Left renal pelvis (tissue), 4 donors: ENCODE results near the gene KRTDAP. TPM values are rescaled to one million over a fixed set of nuclear protein-coding genes. Genes with fewer than 3 reads are reported as not detected.

Source experiments
- DNase-seq, 4 donors: peaks; one replicate each; pipeline ENCODE4 v3.0.0-alpha.2; 2013; ENCODE audit warnings: low read depth in 4 of 4, low spot score in 3 of 4
- polyA plus RNA-seq, 4 donors: library from polyadenylated mRNA; unstranded; fragments of 120-200 nt; gene quantifications; one replicate each; pipeline ENCODE4 v1.2.1, GENCODE V29; 2013; ENCODE audit not compliant: insufficient read length in 4 of 4

Gene KRTDAP
- polyA plus RNA-seq, 4 donors: 0.36 to 1.9 (median 0.59) TPM

DNA sequence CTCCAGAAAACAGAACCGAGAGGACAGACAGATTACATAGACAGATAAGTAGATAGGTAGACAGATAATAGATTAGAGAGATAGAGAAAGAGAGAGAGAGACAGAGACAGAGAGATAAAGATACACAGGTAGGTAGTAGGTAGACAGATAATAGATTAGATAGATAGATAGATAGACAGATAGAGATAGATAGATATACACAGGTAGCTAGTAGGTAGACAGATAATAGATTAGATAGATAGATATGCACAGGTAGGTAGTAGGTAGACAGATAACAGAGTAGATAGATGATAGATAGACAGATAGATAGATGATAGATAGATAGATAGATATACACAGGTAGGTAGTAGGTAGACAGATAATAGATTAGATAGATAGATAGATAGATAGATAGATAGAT lies 32.1 kb downstream of the KRTDAP start:
- no peak for DNase-seq

DNA sequence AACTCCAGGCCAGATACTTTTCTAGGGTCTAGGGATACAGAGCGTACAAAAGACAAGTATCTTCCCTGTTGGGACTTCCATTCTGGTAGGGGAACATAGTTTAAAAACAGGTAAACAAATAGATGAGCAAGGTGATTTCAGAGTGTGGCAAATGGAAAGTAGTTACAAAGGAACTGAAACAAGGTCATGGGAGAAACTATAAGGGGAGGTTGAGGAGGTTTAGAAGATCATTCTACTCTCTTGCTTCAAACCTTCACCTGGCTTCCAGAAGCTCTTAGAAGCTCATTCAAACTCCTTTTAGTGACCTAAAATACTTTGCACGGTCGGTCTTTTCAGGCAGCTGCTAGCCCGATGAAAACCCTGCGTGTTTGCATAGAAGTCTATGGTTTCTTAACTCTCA lies 33.1 kb downstream of the KRTDAP start:
- DNase-seq: no peak

DNA sequence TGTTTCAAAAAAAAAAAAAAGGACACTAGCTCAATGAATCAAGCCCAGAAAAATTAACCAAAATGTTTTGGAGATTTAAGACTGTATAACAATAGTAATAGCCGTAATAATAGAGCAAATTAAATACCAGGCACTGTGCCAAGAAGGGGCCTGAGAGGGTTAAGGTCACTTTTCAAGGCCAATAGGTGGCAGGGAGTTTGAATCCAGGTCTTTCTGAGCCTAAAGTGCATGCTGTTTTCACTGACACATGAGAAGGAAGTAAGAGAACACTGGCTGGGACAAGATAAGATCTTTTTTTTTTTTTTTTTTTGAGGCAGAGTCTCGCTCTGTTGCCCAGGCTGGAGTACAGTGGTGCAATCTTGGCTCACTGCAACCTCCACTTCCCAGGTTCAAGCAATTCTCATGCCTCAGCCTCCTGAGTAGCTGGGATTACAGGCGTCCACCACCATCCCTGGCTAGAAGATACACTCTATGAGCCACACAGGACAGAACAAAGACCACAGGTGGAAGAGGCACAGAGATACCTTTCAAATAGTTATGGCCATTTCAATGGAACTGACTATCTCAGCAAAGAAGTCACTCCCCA lies 34.6 kb downstream of the KRTDAP start:
- no peak for DNase-seq

DNA sequence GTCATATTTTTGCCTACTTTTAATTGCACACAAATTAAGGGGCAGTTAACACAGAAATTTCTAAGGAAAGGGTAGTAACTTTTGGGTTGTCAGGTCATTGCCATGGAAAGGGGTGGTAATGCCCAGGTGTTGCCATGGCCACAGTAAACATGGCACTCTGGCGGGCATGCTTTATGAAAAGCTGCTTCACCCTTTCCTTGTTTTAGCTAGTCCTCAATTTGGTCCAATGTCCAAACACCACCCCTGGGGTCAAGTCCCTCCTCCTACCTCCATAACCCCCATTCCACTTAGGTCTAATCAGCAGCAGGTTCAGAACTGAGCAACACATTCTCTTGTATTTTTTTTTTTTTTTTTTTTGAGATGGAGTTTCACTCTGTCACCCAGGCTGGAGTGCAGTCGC lies 35.6 kb downstream of the KRTDAP start:
- no peak for DNase-seq

DNA sequence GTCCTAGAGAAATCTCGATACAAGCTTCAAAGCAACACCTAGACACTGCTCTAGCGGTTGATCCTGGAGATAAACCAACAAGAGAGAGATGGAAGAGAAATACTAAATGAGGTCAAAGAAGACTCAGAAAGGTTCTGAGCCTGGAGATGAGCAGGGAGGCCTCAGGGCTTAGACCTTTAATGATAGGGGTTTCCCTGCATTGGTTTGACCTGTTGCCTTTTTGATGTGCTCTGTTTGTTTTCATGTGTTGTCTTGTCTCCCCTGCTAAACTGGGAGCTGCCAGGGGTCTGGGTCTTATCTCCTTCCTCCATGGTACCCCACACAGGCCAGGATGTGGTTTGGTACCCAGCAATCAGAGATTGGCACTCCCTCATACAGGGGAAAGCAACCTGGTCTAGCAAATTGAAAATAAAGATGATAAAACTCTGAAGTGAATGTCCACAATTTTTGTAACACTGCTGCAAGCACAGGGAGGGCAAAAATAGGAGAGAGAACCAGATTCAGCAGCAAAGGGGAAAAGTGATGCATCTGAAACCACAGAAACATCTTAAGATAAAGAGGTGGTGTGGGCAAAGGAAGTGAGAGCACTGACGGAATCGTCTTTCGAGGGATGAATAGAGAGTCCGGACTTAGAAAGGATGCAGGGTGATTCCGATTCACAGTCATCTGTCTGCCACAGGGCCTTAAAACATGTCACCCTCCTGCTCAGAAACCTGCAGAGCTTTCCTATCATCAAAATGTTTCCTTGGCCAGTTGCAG lies 38.7 kb downstream of the KRTDAP start:
- DNase-seq: no peak

DNA sequence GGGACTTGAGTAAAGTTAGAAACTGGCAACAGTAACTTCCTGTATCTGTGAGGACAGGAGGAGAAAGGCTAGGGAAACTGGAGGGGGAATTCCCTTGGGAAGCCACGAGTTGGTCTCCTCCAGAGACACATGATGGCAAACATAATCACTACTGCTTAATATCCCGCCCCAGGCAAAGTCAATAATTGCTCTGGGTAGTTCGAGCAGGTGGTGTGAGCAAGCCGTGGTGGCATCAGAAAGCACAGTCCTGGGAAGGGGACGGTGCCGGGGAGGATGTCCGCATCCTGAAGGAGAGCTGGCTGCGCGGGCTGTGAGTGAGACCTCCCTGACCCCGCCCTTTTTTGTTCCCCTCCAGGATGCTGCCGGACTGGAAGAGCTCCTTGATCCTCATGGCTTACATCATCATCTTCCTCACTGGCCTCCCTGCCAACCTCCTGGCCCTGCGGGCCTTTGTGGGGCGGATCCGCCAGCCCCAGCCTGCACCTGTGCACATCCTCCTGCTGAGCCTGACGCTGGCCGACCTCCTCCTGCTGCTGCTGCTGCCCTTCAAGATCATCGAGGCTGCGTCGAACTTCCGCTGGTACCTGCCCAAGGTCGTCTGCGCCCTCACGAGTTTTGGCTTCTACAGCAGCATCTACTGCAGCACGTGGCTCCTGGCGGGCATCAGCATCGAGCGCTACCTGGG lies 40.8 kb downstream of the KRTDAP start:
- no peak for DNase-seq

DNA sequence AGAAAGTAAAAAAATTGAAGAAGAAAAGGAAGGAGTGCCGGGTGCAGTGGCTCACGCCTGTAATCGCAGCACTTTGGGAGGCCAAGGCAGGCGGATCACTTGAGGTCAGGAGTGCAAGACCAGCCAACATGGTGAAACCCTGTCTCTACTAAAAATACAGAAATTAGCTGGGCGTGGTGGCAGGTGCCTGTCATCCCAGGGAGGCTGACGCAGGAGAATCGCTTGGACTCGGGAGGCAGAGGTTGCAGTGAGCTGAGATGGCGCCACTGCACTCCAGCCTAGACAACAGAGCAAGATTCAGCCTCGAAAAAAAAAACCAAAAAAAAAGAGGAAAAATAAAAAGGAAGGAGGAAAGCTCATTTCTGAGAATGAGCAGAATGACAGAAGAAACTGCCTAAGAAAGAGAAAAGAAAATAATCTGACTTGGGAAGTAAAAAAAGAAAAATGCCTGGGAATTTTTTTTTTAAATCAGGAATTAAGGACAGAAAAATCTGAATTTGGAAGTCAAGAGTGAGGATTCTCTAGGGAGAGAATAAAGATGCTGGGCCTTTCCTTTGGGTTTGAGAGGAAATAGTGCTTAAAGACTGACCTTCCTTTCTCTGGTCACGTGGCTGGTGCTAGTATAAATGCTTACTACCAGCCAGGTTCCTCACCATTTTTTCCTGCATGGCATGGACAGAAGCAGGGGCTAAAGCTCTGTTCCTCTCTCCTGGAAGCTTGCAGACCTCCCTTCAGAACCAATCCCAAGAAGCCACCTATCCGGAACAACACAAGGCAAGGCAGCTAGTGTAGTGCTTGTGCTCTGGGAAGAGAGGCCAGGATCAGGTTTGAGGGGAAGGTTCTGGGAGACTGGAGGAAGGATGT lies 42.4 kb downstream of the KRTDAP start, which contains the start of gene FFAR2:
Gene FFAR2 (plus strand): TSS at position 652 of the 864 bp plus-strand sequence. CDS start 1,458 bp downstream, outside the sequence.
- DNase-seq: no peak

DNA sequence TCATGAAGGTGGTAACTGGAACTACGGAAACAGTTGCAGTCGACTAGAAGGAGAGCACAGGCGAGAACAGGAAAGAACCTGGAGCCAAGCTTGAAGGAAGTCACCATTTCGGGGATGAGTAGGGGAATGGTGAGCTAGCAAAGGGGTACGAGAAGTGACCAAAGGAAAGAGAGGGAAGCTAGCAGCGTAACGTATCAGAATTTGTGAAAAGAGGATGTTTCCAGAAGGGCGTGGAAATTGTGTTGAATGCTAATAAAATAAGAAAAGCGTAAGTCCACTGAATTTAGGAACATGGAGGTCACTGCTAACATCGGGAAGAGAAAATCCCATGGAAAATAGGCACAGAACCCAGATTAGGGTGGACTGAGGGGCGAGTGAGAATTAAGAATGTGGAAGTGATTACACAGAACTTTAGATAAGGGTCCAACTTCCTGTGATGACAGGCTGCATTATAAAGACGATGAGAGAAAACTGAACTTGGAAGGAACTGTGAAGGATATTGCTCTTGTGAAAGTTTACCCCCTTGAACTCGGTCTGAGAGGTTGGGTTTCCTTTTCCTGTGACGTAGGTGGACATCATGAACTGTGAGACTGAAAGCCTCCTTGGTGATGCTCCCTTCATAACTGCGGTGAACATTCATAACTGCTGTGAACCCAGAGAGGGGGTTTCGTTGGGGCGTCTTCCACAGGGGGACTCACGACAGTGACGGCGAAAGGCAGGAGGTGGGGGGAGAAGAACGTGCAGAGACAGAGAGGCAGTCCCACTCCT lies 44.3 kb downstream of the KRTDAP start:
- no peak for DNase-seq

DNA sequence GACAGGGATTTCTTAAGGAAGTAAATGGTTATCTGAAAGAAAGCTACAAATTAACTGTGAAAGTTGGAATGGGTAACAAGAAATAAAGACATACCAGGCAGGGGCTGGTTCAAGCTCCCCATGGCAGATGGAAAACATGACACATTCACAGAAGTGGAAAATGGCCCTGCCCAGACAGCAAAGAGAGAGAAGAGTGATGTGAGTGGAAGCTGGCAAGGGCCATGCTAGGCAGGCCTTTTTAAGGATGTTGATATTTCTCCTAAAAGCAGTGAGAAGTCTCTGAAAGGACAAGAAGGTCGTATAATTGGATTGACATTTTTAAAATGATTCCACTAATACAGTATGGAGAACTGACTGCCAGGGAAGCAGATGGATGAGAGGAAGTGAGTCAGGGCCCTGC lies 45.5 kb downstream of the KRTDAP start:
- DNase-seq: no peak

DNA sequence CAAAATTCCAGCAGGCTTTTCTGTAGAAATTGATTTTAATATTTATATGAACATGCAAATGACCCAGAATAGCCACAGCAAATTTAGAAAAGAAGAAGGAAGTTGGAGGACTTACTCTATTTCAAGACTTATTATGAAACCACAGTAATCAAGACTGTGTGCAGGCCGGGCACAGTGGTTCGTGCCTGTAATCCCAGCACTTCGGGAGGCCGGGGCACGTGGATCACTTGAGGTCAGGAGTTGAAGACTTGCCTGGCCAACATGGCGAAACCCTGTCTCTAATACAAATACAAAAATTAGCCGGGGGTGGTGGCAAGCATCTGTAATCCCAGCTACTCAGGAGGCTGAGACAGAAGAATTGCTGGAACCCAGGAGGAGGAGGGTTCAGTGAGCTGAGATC lies 48.2 kb downstream of the KRTDAP start:
- DNase-seq: no peak

DNA sequence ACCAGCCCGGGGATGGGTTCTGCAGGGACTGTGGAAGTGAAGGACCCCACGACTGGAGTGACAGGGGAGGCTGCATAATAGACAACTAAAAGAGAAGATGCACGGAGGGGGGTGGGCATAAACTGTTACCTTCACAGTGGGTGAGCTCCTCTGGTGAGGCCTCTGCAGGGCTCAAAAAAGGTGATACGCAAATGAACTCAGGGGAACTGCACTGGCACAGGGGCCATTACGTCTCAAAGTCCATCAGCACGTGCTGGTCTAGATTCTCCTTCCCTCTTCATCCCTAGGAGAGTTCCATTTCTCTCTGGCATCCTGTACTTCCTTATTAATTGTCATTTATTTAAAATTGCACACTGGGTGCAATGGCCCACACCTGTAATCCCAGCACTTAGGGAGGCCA lies 50.3 kb downstream of the KRTDAP start:
- no peak for DNase-seq

DNA sequence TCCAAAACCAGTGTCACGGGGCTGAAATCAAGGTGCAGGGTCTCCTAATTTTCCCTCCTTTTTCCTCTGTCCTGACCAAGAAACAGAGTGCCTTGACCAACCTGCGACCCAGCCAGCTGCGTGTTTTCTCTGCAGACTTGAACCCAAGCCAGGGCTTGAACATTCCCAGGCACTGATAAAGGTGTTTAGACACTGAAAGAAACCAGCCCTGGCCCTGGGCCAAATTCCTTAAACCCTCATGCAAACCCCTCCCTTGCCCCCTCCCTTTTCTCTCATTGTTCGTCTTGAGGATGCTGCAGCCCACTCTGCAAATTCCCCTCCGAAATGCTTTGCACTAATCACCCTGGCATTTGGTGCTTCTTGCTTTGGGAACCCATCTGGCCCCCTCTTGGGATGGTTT lies 51.7 kb downstream of the KRTDAP start:
- no peak for DNase-seq

DNA sequence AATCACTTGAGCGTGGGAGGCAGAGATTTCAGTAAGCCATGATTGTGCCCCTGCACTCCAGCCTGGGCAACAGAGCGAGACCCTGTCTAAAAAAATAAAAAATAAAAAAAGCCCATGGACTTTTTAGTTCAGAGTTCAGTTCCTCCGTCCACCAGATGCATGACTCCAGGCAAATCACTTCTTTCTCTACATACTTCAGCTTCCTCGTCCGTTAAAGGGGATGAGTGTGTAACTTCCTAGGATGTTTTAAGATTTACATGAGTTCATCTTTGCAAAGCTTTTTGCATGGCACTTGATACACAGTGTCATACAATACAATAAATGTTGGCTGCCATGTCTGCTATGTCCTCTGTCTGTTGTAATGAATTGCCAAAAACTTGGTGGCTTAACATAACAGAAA lies 52.2 kb downstream of the KRTDAP start:
- DNase-seq: no peak

DNA sequence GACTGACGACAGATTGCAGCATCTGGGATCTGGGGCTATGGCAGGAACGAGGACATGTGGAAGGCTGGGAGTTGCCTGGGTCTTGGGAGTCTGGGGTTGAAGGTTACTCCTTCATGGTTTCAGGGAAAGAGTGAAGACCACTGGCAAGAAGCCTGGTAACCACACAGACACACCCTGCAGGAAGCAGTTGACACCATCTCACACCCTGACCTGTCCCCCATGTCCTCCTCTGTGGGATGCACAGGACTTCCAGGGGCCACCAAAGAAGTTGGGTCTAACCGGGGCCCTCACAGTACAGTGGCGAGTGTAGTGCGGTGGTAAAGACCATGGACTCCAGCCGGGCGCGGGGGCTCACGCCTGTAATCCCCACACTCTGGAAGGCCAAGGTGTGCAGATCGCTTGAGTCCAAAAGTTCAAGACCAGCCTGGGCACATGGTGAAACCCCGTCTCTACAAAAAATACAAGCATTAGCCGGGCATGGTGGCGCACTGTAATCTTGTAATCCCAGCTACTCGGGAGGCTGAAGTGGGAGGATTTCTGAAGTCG lies 52.8 kb downstream of the KRTDAP start:
- DNase-seq: no peak

Other genes starting within 250 kb of the KRTDAP start
- gene LSR, start 241.5 kb downstream of the KRTDAP start, polyA plus RNA-seq: 10 to 100 TPM in 3 of 4 donors, 1 to 10 TPM in 1; 7.9 to 66.3 (median 47.9) TPM
- 100 to 1,000 TPM; 152 to 195 (median 169) TPM for gene USF2, start 221.5 kb downstream of the KRTDAP start, polyA plus RNA-seq
- under 1 TPM; 0.23 to 0.90 (median 0.42) TPM for gene HAMP, start 207.9 kb downstream of the KRTDAP start, polyA plus RNA-seq
- 10 to 100 TPM in 1 of 4 donors, 1 to 10 TPM in 3; 3.0 to 11.2 (median 6.2) TPM for gene MAG, start 198.3 kb downstream of the KRTDAP start, polyA plus RNA-seq
- 10 to 100 TPM in 3 of 4 donors, 1 to 10 TPM in 1; 7.5 to 43.9 (median 29.6) TPM for gene CD22, start 161.3 kb downstream of the KRTDAP start, polyA plus RNA-seq
- under 1 TPM; 0.29 to 0.61 (median 0.41) TPM for gene FFAR1, start 142.6 kb downstream of the KRTDAP start, polyA plus RNA-seq
- under 1 TPM in 3 of 4 donors, not detected in 1; 0.16 to 0.71 (median 0.17) TPM for gene FFAR3, start 132.0 kb downstream of the KRTDAP start, polyA plus RNA-seq
- under 1 TPM in 1 of 4 donors, not detected in 3; 0.33 TPM for gene GPR42, start 119.4 kb downstream of the KRTDAP start, polyA plus RNA-seq
- gene FFAR2, start 42.2 kb downstream of the KRTDAP start, polyA plus RNA-seq: 1 to 10 TPM in 1 of 4 donors, under 1 TPM in 3; 0.19 to 1.4 (median 0.47) TPM
- 100 to 1,000 TPM in 1 of 4 donors, 10 to 100 TPM in 3; 59.7 to 123 (median 83.8) TPM for gene DMKN, start 23.2 kb upstream of the KRTDAP start, polyA plus RNA-seq
- under 1 TPM in 1 of 4 donors, not detected in 3; 0.11 TPM for gene SBSN, start 37.8 kb upstream of the KRTDAP start, polyA plus RNA-seq
- gene GAPDHS, start 43.0 kb upstream of the KRTDAP start, polyA plus RNA-seq: not detected
- 100 to 1,000 TPM in 1 of 4 donors, 10 to 100 TPM in 3; 58.7 to 102 (median 86.6) TPM for gene TMEM147, start 55.2 kb upstream of the KRTDAP start, polyA plus RNA-seq
- under 1 TPM in 1 of 4 donors, not detected in 3; 0.14 TPM for gene ATP4A, start 73.2 kb upstream of the KRTDAP start, polyA plus RNA-seq
- not detected for gene PMIS2, start 95.7 kb upstream of the KRTDAP start, polyA plus RNA-seq
- gene HAUS5, start 122.3 kb upstream of the KRTDAP start, polyA plus RNA-seq: 10 to 100 TPM; 23.2 to 39.6 (median 25.3) TPM
- gene RBM42, start 138.6 kb upstream of the KRTDAP start, polyA plus RNA-seq: 10 to 100 TPM; 49.1 to 81.9 (median 57.7) TPM
- 1 to 10 TPM; 1.7 to 3.3 (median 2.3) TPM for gene ETV2, start 151.3 kb upstream of the KRTDAP start, polyA plus RNA-seq
- 100 to 1,000 TPM; 224 to 359 (median 312) TPM for gene COX6B1, start 157.9 kb upstream of the KRTDAP start, polyA plus RNA-seq
- 10 to 100 TPM in 3 of 4 donors, under 1 TPM in 1; 0.53 to 67.8 (median 21.8) TPM for gene UPK1A, start 176.1 kb upstream of the KRTDAP start, polyA plus RNA-seq
- gene ZBTB32, start 214.1 kb upstream of the KRTDAP start, polyA plus RNA-seq: under 1 TPM; 0.27 to 0.63 (median 0.49) TPM
- gene KMT2B, start 227.5 kb upstream of the KRTDAP start, polyA plus RNA-seq: 10 to 100 TPM; 25.1 to 42.0 (median 32.8) TPM